Stomach (tissue), 4 donors: ENCODE results near the gene VPREB1.

Experiments
- CTCF ChIP-seq, 7 experiments: fragments of 450-650 bp in 4 of 7; fragments of 200-600 bp in 3 of 7; sonication (generic) in 3 of 7; IDR thresholded peaks; one replicate each; pipeline ENCODE4 v1.5.1; 2016 to 2019; ENCODE audit warnings: antibody characterized with exemption in 7 of 7, control low read depth in 2 of 7, mild to moderate bottlenecking in 1 of 7
- POLR2A ChIP-seq, 4 donors: fragments of 450-650 bp; IDR thresholded peaks; one replicate each; pipeline ENCODE4 v1.6.1; 2016; ENCODE audit warnings: antibody characterized with exemption in 4 of 4, control low read depth in 2 of 4, mild to moderate bottlenecking in 1 of 4, moderate library complexity in 1 of 4
- POLR2AphosphoS5 ChIP-seq, 3 donors: sonication (generic); formaldehyde crosslinking; IDR thresholded peaks; one replicate each; pipeline ENCODE4 v1.6.1; 2016; ENCODE audit warnings: antibody characterized with exemption in 3 of 3

GRCh38 chr22:22226448-22227187 lies 18.0 kb upstream of the VPREB1 start:
- no peak for TF ChIP-seq POLR2A (IDR thresholded peaks at IDR 0.05)
- no peak for TF ChIP-seq CTCF (IDR thresholded peaks at IDR 0.05)
- no peak for TF ChIP-seq POLR2AphosphoS5 (IDR thresholded peaks at IDR 0.05)
